ENCODE measurements around the gene IL11. TPM values are rescaled to one million over a fixed set of nuclear protein-coding genes. Genes with fewer than 3 reads are reported as not detected.
A peak's percentile ranks its signal among the peaks of the same experiment; 100 is the strongest.

The IL11 gene
- total RNA-seq, 6 experiments from 2014 or later, result not detected

GRCh38 chr19:55373993-55374757, 3.9 kb upstream of the IL11 start:
- no peaks in the 10 kb centered on the region for H3K9me3 ChIP-seq
- no peak overlapping the region for H3K4me3 ChIP-seq
- WGBS (ENCODE audit: insufficient coverage, low coverage, low lambda C conversion rate, missing lambda C conversion rate), result 30% methylated on average over 8 of the region's 31 CpGs
- no peaks in the 10 kb centered on the region for H3K4me1 ChIP-seq
- DNase-seq, result peak in 1 of 3 donors; percentile 17
- TF ChIP-seq CTCF (IDR thresholded peaks at IDR 0.05) (no peak), POLR2A (IDR thresholded peaks at IDR 0.05) (no peak)
- no peaks in the 10 kb centered on the region for H3K36me3 ChIP-seq
- no peak overlapping the region for H3K27ac ChIP-seq
- peak in 1 of 4 donors; percentile 4 for ATAC-seq
- intact Hi-C loops (cut with DNase I), result loop anchor here in 1 of 2 donors (10.0 kb wide), 1 partner anchor 79 kb away; no protein-coding TSS in a partner anchor
- peaks cover 0 to 23% of the 10 kb centered on the region in 2 donors for H3K27me3 ChIP-seq

GRCh38 chr19:55373306-55373992, 3.2 kb upstream of the IL11 start:
- H3K4me3 ChIP-seq, result no peak overlapping the region
- H3K27ac ChIP-seq, result no peak overlapping the region
- no peaks in the 10 kb centered on the region for H3K36me3 ChIP-seq
- no peak for TF ChIP-seq CTCF (IDR thresholded peaks at IDR 0.05)
- no peak for TF ChIP-seq POLR2A (IDR thresholded peaks at IDR 0.05)
- peaks cover 0 to 23% of the 10 kb centered on the region in 2 donors for H3K27me3 ChIP-seq
- H3K9me3 ChIP-seq, result no peaks in the 10 kb centered on the region
- 50% methylated on average over 7 of the region's 9 CpGs for WGBS (ENCODE audit: insufficient coverage, low coverage, low lambda C conversion rate, missing lambda C conversion rate)
- H3K4me1 ChIP-seq, result no peaks in the 10 kb centered on the region
- DNase-seq (no peak), ATAC-seq (no peak)
- intact Hi-C loops (cut with DNase I), result loop anchor here in 1 of 2 donors (10.0 kb wide), 1 partner anchor 79 kb away; no protein-coding TSS in a partner anchor

GRCh38 chr19:55372316-55373081, 2.2 kb upstream of the IL11 start:
- H3K27me3 ChIP-seq, result peaks cover 0 to 23% of the 10 kb centered on the region in 2 donors
- no peak overlapping the region for H3K4me3 ChIP-seq
- intact Hi-C loops (cut with DNase I), result loop anchor here in 1 of 2 donors (10.0 kb wide), 1 partner anchor 78 kb away; no protein-coding TSS in a partner anchor
- no peaks in the 10 kb centered on the region for H3K4me1 ChIP-seq
- no peaks in the 10 kb centered on the region for H3K9me3 ChIP-seq
- TF ChIP-seq CTCF (IDR thresholded peaks at IDR 0.05) (no peak), POLR2A (IDR thresholded peaks at IDR 0.05) (no peak)
- ATAC-seq (peak in 1 of 4 donors; percentile 3), DNase-seq (peak in 1 of 3 donors; percentile 19)
- no peak overlapping the region for H3K27ac ChIP-seq
- 33% methylated on average over 11 of the region's 24 CpGs for WGBS (ENCODE audit: insufficient coverage, low coverage, low lambda C conversion rate, missing lambda C conversion rate)
- H3K36me3 ChIP-seq, result no peaks in the 10 kb centered on the region

GRCh38 chr19:55369653-55370304, 484 bp downstream of the IL11 start:
- Histone ChIP-seq H3K4me3 (no peak overlapping the region), H3K27me3 (peaks cover 0 to 15% of the 10 kb centered on the region in 2 donors), H3K27ac (no peak overlapping the region), H3K9me3 (no peaks in the 10 kb centered on the region), H3K36me3 (no peaks in the 10 kb centered on the region), H3K4me1 (no peaks in the 10 kb centered on the region)
- ATAC-seq, result peak in 1 of 4 donors; percentile 6
- TF ChIP-seq CTCF (IDR thresholded peaks at IDR 0.05) (no peak), POLR2A (IDR thresholded peaks at IDR 0.05) (no peak)
- WGBS (ENCODE audit: insufficient coverage, low coverage, low lambda C conversion rate, missing lambda C conversion rate), result 4% methylated on average over 26 of the region's 59 CpGs
- DNase-seq, result no peak
- intact Hi-C loops (cut with DNase I), result loop anchor here in 1 of 2 donors (10.0 kb wide), 1 partner anchor 75 kb away; no protein-coding TSS in a partner anchor
